ENCODE data around the gene ELP5.

GRCh38 chr17:7249830-7250229 lies 2.2 kb upstream of the ELP5 start:
- TF ChIP-seq CTCF (IDR thresholded peaks at IDR 0.05; ENCODE audit: extremely low read depth in 1 of 2, insufficient read depth in 1 of 2, low read depth in 1 of 2, low read length in 2 of 2) (no peak), POLR2A (IDR thresholded peaks at IDR 0.05; ENCODE audit: low read depth, low read length) (no peak)
